PFSK-1 (cell line): ENCODE measurements around the gene TMEM95.

Experiments used
- POLR2AphosphoS5 ChIP-seq: IDR thresholded peaks from 2 replicates; pipeline ENCODE4 v1.6.1; 2012; ENCODE audit warnings: low read depth, mild to moderate bottlenecking, control low read depth, low read length, moderate library complexity
- TF ChIP-seq, protein P1 (sequence below), 2 experiments: IDR thresholded peaks; 2 replicates each; pipeline versions ENCODE4 v1.6.1 to v1.8.0; 2011 to 2012; ENCODE audit warnings: low read depth in 2 of 2, low read length in 2 of 2, control low read depth in 1 of 2, inconsistent platforms in 1 of 2, mild to moderate bottlenecking in 1 of 2, moderate library complexity in 1 of 2; ENCODE audit not compliant: insufficient read depth in 1 of 2

DNA sequence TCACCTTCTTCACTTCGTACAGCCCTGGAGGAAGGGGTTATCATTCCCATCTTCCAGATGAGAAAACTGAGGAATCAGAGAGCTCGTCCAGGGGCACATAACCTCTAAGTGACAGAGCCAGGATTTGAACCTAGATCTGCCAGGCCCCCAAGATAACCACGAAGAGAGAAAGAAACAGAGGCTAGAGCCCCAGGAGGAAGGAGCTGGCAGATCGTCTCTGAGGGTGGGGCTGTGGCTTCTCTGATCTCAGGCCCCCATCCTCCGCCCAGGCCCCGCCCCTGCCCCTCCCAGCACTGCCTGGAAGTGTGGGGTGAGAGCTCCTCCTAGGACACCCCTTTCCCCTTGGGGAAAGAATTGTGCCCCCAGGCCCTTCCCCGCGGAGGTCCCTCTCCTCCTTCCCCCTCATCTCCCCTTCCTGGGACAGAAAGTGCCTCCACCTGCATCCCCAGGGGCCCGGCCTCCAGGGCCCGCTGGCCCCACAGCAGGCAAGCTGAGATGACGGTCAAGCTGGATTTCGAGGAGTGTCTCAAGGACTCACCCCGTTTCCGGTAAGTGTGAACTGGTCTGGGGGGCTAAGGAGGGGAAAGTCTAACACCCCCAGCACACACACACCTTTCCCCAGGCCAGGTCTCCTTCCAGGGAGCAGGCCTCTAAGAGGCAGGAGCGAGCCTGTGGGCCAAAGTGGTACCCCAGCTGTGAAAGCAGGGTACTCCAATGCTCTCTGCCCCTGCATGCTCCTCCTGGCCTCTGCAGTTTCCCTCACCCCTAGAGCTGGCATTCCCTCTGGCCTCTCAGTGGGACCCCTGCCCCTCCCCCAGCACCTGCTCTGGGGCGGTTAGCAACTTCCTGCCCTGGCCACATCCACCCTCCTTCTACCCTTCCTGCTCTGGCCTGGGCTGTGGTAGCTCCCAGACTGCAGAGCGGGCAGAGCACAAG is 18.4 kb upstream of the TMEM95 start, which contains the start of gene ACAP1:
- TF ChIP-seq, protein P1, sequence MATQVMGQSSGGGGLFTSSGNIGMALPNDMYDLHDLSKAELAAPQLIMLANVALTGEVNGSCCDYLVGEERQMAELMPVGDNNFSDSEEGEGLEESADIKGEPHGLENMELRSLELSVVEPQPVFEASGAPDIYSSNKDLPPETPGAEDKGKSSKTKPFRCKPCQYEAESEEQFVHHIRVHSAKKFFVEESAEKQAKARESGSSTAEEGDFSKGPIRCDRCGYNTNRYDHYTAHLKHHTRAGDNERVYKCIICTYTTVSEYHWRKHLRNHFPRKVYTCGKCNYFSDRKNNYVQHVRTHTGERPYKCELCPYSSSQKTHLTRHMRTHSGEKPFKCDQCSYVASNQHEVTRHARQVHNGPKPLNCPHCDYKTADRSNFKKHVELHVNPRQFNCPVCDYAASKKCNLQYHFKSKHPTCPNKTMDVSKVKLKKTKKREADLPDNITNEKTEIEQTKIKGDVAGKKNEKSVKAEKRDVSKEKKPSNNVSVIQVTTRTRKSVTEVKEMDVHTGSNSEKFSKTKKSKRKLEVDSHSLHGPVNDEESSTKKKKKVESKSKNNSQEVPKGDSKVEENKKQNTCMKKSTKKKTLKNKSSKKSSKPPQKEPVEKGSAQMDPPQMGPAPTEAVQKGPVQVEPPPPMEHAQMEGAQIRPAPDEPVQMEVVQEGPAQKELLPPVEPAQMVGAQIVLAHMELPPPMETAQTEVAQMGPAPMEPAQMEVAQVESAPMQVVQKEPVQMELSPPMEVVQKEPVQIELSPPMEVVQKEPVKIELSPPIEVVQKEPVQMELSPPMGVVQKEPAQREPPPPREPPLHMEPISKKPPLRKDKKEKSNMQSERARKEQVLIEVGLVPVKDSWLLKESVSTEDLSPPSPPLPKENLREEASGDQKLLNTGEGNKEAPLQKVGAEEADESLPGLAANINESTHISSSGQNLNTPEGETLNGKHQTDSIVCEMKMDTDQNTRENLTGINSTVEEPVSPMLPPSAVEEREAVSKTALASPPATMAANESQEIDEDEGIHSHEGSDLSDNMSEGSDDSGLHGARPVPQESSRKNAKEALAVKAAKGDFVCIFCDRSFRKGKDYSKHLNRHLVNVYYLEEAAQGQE (IDR thresholded peaks at IDR 0.05; ENCODE audit: insufficient read depth in 1 of 2, low read depth in 2 of 2, low read length in 2 of 2), result no peak
- no peak for TF ChIP-seq POLR2AphosphoS5
